Upper lobe of right lung (tissue), 1 donor: ENCODE measurements around the gene SEPTIN3. TPM values are rescaled to one million over a fixed set of nuclear protein-coding genes. Genes with fewer than 3 reads are reported as not detected.

Experiments used
- ATAC-seq: fragments of 200-7000 bp; cut with Tn5 transposase; one replicate; pipeline ENCODE4 v1.9.1; 2020; ENCODE audit warnings: mild to moderate bottlenecking, moderate library complexity
- DNase-seq: peaks from one replicate; pipeline ENCODE4 v3.0.0-alpha.2; 2020
- H3K27ac ChIP-seq: fragments of 200-600 bp; one replicate; pipeline ENCODE4 v1.8.0; 2022
- H3K27me3 ChIP-seq: fragments of 200-600 bp; one replicate; pipeline ENCODE4 v1.8.0; 2022; ENCODE audit warnings: mild to moderate bottlenecking
- H3K36me3 ChIP-seq: fragments of 200-600 bp; one replicate; pipeline ENCODE4 v1.8.0; 2022
- H3K4me1 ChIP-seq: fragments of 200-600 bp; one replicate; pipeline ENCODE4 v1.8.0; 2022
- H3K4me3 ChIP-seq: fragments of 200-600 bp; one replicate; pipeline ENCODE4 v1.8.0; 2022; ENCODE audit warnings: mild to moderate bottlenecking
- H3K9me3 ChIP-seq: fragments of 200-600 bp; one replicate; pipeline ENCODE4 v1.8.0; 2022
- intact Hi-C: fragments of 100-400 bp; cut with DNase I; formaldehyde crosslinking; loops from one replicate; pipeline ENCODE4 v1.11.0; 2022
- total RNA-seq: library from RNA; stranded (reverse); fragmentation: NEBNext Ultra II Directional; extraction: Animal tissue kit (Norgen Biotek cat#: 25700); gene quantifications from one replicate; pipeline ENCODE4 v1.2.1, GENCODE V29; 2021
- TF ChIP-seq, protein P1 (sequence below): fragments of 200-600 bp; IDR thresholded peaks from one replicate; pipeline ENCODE4 v1.8.0; 2022; ENCODE audit warnings: antibody characterized with exemption
- donor health status: DM: no; HTN: yes; CAD: no; lungs with severe emphysema.

Gene SEPTIN3
- total RNA-seq, 1 donor from 2014 or later, result 3.2 TPM

GRCh38 chr22:41936894-41937169 is 32.4 kb upstream of the SEPTIN3 start:
- H3K4me1 ChIP-seq, result no peaks in the 10 kb centered on the region
- H3K4me3 ChIP-seq, result no peak overlapping the region
- H3K27ac ChIP-seq, result no peak overlapping the region
- no peak for ATAC-seq
- no peaks in the 10 kb centered on the region for H3K27me3 ChIP-seq
- H3K9me3 ChIP-seq, result no peaks in the 10 kb centered on the region
- H3K36me3 ChIP-seq, result no peaks in the 10 kb centered on the region
- TF ChIP-seq, protein P1, sequence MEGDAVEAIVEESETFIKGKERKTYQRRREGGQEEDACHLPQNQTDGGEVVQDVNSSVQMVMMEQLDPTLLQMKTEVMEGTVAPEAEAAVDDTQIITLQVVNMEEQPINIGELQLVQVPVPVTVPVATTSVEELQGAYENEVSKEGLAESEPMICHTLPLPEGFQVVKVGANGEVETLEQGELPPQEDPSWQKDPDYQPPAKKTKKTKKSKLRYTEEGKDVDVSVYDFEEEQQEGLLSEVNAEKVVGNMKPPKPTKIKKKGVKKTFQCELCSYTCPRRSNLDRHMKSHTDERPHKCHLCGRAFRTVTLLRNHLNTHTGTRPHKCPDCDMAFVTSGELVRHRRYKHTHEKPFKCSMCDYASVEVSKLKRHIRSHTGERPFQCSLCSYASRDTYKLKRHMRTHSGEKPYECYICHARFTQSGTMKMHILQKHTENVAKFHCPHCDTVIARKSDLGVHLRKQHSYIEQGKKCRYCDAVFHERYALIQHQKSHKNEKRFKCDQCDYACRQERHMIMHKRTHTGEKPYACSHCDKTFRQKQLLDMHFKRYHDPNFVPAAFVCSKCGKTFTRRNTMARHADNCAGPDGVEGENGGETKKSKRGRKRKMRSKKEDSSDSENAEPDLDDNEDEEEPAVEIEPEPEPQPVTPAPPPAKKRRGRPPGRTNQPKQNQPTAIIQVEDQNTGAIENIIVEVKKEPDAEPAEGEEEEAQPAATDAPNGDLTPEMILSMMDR, result no peak
- intact Hi-C loops, result no loop called here
- DNase-seq, result no peak

GRCh38 chr22:41939981-41940831 is 29.0 kb upstream of the SEPTIN3 start:
- Histone ChIP-seq H3K4me3 (no peak overlapping the region), H3K9me3 (no peaks in the 10 kb centered on the region), H3K4me1 (no peaks in the 10 kb centered on the region), H3K27ac (peak overlapping the region; percentile 76), H3K36me3 (no peaks in the 10 kb centered on the region), H3K27me3 (no peaks in the 10 kb centered on the region)
- intact Hi-C loops, result loop anchor here (10.0 kb wide), 1 partner anchor 115 kb away; no protein-coding TSS in a partner anchor
- DNase-seq, result no peak
- ATAC-seq, result no peak
- TF ChIP-seq, protein P1, result no peak

DNA sequence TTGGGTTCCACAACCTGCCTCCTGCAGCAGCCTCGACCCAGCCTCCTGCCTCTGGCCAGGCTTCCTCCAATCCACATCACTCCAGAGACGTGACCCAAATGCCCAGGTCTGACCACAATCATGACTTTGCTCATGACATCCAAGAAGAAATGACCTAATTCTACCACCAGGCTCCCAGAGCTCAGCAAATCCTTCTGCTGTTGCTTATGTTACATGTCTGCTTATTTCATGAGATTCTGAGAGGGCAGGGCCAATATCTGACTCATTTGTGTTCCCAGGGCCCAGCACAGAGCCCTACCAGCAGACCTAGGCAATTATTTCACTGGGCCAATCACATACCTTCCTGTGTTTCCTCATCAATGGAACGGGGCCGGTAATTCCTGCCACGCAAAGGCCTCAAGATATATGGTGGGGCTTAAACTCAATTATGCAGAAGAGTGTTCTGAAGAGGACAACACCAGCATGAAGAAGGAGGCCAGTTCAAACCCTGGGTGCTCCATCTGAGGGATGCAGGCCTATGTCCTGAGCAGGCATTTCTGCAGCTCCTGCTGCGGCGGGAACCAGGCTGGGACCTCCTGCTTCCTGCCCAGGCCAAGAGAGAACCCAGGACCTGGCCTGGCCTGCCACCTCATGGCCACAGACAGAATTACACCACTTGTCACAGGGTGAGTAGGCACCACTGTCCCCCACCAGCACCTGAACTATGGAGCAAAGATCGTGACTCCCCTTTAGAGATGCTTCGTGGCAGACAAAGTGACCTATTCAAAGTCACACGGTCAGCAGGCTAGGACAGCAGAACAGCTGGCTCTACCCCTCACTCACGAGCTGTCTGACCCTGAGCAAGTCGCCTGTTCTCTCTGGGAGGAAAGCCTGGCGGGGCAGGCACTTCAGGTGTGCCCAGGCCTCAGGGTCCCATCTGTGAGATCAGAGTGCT is 28.1 kb upstream of the SEPTIN3 start:
- Histone ChIP-seq H3K4me3 (no peak overlapping the region), H3K36me3 (no peaks in the 10 kb centered on the region), H3K27ac (peak overlapping the region; percentile 76), H3K27me3 (no peaks in the 10 kb centered on the region), H3K4me1 (peaks cover 4% of the 10 kb centered on the region), H3K9me3 (no peaks in the 10 kb centered on the region)
- ATAC-seq (peak; percentile 96), DNase-seq (peak; percentile 88)
- intact Hi-C loops, result loop anchor here (10.0 kb wide), 1 partner anchor 116 kb away; no protein-coding TSS in a partner anchor
- TF ChIP-seq, protein P1, result peak; percentile 95

GRCh38 chr22:41943661-41944209 is 25.5 kb upstream of the SEPTIN3 start:
- intact Hi-C loops, result loop anchor here (10.0 kb wide), 1 partner anchor 119 kb away; no protein-coding TSS in a partner anchor

More at GRCh38 chr22:41943661-41944209, 25.5 kb upstream of the SEPTIN3 start:
- Histone ChIP-seq H3K27ac (no peak overlapping the region), H3K9me3 (no peaks in the 10 kb centered on the region), H3K4me3 (no peak overlapping the region), H3K36me3 (no peaks in the 10 kb centered on the region), H3K4me1 (peaks cover 7% of the 10 kb centered on the region), H3K27me3 (no peaks in the 10 kb centered on the region)
- no peak for ATAC-seq
- TF ChIP-seq, protein P1, result no peak
- no peak for DNase-seq
